Endothelial cell (in vitro differentiated cells): ENCODE results near the gene IFNA4. TPM values are rescaled to one million over a fixed set of nuclear protein-coding genes. Genes with fewer than 3 reads are reported as not detected.
"Not testable (repeated sequence)": the region's sequence is repeated elsewhere in the genome, so short reads cannot be mapped to it uniquely, and the experiment has no call there.

Source experiments
- DNase-seq: peaks from one replicate; pipeline ENCODE4 v3.0.0; 2021; ENCODE audit warnings: low spot score
- H3K27ac Mint-ChIP-seq: one replicate; pipeline ENCODE4 v1.8.0; 2021; ENCODE audit warnings: mixed read lengths, inconsistent platforms; ENCODE audit not compliant: unreplicated experiment
- H3K27me3 Mint-ChIP-seq: one replicate; pipeline ENCODE4 v1.8.0; 2021; ENCODE audit warnings: mild to moderate bottlenecking, moderate library complexity, mixed read lengths, inconsistent platforms; ENCODE audit not compliant: unreplicated experiment
- H3K36me3 Mint-ChIP-seq: one replicate; pipeline ENCODE4 v1.8.0; 2021; ENCODE audit warnings: mild to moderate bottlenecking, low read depth, mixed read lengths, inconsistent platforms; ENCODE audit not compliant: unreplicated experiment
- H3K4me1 Mint-ChIP-seq: one replicate; pipeline ENCODE4 v1.8.0; 2021; ENCODE audit warnings: mild to moderate bottlenecking, mixed read lengths, inconsistent platforms; ENCODE audit not compliant: unreplicated experiment
- H3K4me3 Mint-ChIP-seq: one replicate; pipeline ENCODE4 v1.8.0; 2021; ENCODE audit warnings: mild to moderate bottlenecking, mixed read lengths, inconsistent platforms; ENCODE audit not compliant: unreplicated experiment
- H3K9me3 Mint-ChIP-seq: one replicate; pipeline ENCODE4 v1.8.0; 2021; ENCODE audit warnings: mixed read lengths, inconsistent platforms; ENCODE audit not compliant: unreplicated experiment
- CTCF ChIP-seq: fragments of 200-600 bp; sonication (generic); IDR thresholded peaks from one replicate; pipeline ENCODE4 v1.5.0; 2021; ENCODE audit warnings: antibody characterized with exemption; ENCODE audit not compliant: unreplicated experiment
- long read RNA-seq: library from polyadenylated mRNA; unstranded; transcript quantifications from one replicate; pipeline ENCODE4 v2.0.0, GENCODE V29; 2020; ENCODE audit not compliant: unreplicated experiment
- total RNA-seq: library from RNA; stranded (reverse); fragmentation: NEBNext Ultra II Directional; extraction: Animal tissue kit (Norgen Biotek cat#: 25700); gene quantifications from one replicate; pipeline ENCODE4 v1.2.1, GENCODE V29; 2021; ENCODE audit not compliant: unreplicated experiment

IFNA4 gene
- not detected for total RNA-seq
- long read RNA-seq = 0 reads

GRCh38 chr9:21187487-21187886 lies at the start of gene IFNA4:
Gene IFNA4 (minus strand): TSS chr9:21187587. CDS start chr9:21187531, 56 bp downstream.
- not testable (repeated sequence) for H3K9me3 Mint-ChIP-seq, H3K4me3 Mint-ChIP-seq, H3K27ac Mint-ChIP-seq, H3K4me1 Mint-ChIP-seq, DNase-seq, H3K36me3 Mint-ChIP-seq, H3K27me3 Mint-ChIP-seq

GRCh38 chr9:21236360-21236714 lies 49.0 kb upstream of the IFNA4 start:
- DNase-seq, H3K4me1 Mint-ChIP-seq, H3K9me3 Mint-ChIP-seq, H3K4me3 Mint-ChIP-seq, H3K27ac Mint-ChIP-seq, H3K36me3 Mint-ChIP-seq, H3K27me3 Mint-ChIP-seq: not testable (repeated sequence)

GRCh38 chr9:21235468-21236359 lies 48.3 kb upstream of the IFNA4 start:
- H3K27me3 Mint-ChIP-seq, H3K9me3 Mint-ChIP-seq, H3K4me1 Mint-ChIP-seq, H3K36me3 Mint-ChIP-seq, H3K4me3 Mint-ChIP-seq, H3K27ac Mint-ChIP-seq: not testable (repeated sequence)
- peak; percentile 16 for TF ChIP-seq CTCF
- peak; percentile 28 for DNase-seq

GRCh38 chr9:21234153-21234687 lies 46.8 kb upstream of the IFNA4 start:
- H3K27ac Mint-ChIP-seq = no peak overlapping the region
- no peaks in the 10 kb centered on the region for H3K4me1 Mint-ChIP-seq
- peaks cover 3% of the 10 kb centered on the region for H3K27me3 Mint-ChIP-seq
- no peak overlapping the region for H3K4me3 Mint-ChIP-seq
- peaks cover 4% of the 10 kb centered on the region for H3K36me3 Mint-ChIP-seq
- no peaks in the 10 kb centered on the region for H3K9me3 Mint-ChIP-seq
- no peak for DNase-seq
- TF ChIP-seq CTCF = no peak

GRCh38 chr9:21233258-21233657 lies 45.9 kb upstream of the IFNA4 start:
- Mint-ChIP-seq H3K27ac (no peak overlapping the region), H3K9me3 (no peaks in the 10 kb centered on the region), H3K4me1 (no peaks in the 10 kb centered on the region), H3K27me3 (peaks cover 3% of the 10 kb centered on the region), H3K36me3 (peaks cover 4% of the 10 kb centered on the region), H3K4me3 (no peak overlapping the region)
- no peak for DNase-seq
- TF ChIP-seq CTCF = no peak

- DNase-seq = no peak
- Mint-ChIP-seq H3K4me3 (no peak within 1 kb of the TSS), H3K27me3 (no peaks in the 10 kb centered on the region), H3K27ac (no peak within 1 kb of the TSS), H3K36me3 (peaks cover 4% of the 10 kb centered on the region), H3K4me1 (no peaks in the 10 kb centered on the region), H3K9me3 (no peaks in the 10 kb centered on the region)
- no peak for TF ChIP-seq CTCF
Measured at GRCh38 chr9:21228122-21228521, 40.7 kb upstream of the IFNA4 start, which contains the start of gene IFNA17. Gene IFNA17 (minus strand): TSS chr9:21228222. CDS start chr9:21228173, 49 bp downstream.

GRCh38 chr9:21217211-21217610 lies 29.8 kb upstream of the IFNA4 start, which contains the start of gene IFNA16:
Gene IFNA16 (minus strand): TSS chr9:21217311. CDS start chr9:21217305, 6 bp downstream.
- H3K4me1 Mint-ChIP-seq, H3K4me3 Mint-ChIP-seq, DNase-seq, H3K9me3 Mint-ChIP-seq, H3K27ac Mint-ChIP-seq, H3K36me3 Mint-ChIP-seq, H3K27me3 Mint-ChIP-seq: not testable (repeated sequence)
